Hair follicle dermal papilla cell (primary cell): ENCODE results near the gene SHLD3. TPM values are rescaled to one million over a fixed set of nuclear protein-coding genes. Genes with fewer than 3 reads are reported as not detected.

Experiments
- small RNA-seq: library from RNA; depleted of rRNA; stranded (forward); fragments of <200 nt; gene quantifications from one replicate; pipeline ENCODE3, GENCODE V24; 2012
- total RNA-seq: library from RNA; depleted of rRNA; stranded (reverse); fragments of >200 nt; gene quantifications from 2 replicates; pipeline ENCODE4 v1.2.3, GENCODE V29; 2012

The SHLD3 gene, protein sequence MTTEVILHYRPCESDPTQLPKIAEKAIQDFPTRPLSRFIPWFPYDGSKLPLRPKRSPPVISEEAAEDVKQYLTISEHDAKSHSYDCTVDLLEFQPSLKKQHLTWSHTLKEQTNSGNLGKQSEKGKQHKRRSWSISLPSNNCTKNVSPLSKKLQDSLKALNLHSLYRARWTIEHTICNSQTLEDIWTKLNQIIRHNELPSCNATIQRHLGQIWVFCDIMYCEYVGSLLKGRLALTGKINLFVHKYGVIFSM
- total RNA-seq = 2.6 and 3.4 TPM in 2 replicates

DNA sequence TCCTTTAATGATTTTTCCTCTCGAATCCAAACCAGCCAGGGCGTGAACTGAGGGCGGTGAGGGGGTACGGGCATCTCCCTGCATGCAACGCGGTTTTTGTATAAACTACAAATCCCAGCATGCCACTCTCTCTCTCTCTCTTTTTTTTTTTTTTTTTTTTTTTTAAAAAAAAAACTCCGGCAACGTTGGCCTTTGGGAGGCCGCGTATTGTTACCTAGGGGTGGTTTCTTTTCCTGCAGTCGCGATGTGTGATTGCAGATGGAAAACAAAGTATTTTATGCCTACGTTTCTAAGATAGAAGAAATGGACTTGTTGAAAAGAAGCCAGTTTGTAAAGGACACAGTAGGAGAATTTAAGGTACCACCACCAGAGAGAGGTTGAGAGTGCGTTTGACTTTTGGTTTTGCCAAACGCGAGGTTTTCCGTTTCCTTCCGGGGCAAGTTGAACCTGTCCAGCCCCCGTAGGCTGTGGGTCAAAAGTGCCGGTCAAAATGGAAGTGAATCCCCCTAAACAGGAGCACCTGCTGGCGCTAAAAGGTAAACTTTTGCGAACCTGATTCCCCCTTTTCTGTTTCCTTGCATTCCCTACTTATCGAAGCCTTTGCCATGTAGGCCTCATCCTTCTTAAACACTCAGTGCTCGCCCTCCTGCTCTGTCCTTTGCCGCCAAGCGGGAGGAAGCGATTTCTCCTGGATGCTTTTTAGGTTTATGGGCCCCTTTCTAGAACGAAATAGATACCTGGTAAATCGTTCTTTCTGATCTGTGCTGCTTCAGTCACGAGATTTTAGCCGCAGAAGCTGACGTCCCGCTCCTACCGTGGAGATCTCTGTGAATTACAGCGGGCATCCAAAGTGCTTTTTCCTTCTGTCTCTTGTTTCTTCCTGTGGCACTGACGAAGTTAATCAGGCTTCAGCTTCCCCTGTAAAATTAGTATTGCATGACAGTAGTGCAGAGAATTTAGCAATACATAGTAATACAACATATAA is at the start of gene SHLD3, which contains the start of gene TRAPPC13:
TSS of gene SHLD3 (plus strand) at position 457 of the 985 bp plus-strand sequence. CDS start 4,561 bp downstream, outside the sequence.
TSS of gene TRAPPC13 (plus strand) at position 457 of the 985 bp plus-strand sequence. CDS start at position 491, 34 bp downstream.

DNA sequence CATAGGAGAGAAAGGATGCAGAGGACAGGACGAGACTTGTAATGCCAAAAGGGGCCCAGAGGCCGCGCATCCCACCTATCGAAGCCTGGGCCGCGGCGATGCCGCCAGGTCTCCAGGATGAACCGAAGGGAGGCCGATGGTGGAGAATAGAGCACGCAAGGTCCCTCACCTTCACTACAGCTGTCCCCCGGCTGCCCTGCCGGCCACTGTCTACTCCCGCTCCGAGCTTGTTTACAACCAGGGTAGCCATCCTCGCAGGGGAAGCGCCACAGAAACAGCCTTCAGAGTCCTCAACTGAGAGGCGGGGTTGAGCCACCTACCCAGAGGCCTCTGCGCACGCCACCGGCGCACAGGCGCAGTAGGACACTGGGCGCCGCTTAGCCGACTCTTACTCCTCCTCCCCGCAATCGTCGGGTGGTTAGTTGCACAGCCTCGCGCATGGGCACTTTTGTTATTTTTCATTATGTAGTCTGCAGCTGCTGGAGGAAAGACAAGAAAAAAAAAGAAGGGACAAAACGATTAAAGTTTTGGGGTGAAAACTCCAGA is 729 bp upstream of the SHLD3 start, which contains the start of gene TRIM23:
TSS of gene TRIM23 (minus strand) at position 309 of the 546 bp plus-strand sequence. CDS start at position 250, 59 bp downstream.

Small RNA genes lying within 50 kb of the gene (small RNA-seq; reads per million reads assigned to genes)
- gene RNU6-540P = not detected

Other genes with a start within 250 kb of the SHLD3 start
- gene ADAMTS6, start 143.1 kb upstream of the SHLD3 start, total RNA-seq = 109 and 117 TPM in 2 replicates
- gene CENPK, start 61.9 kb upstream of the SHLD3 start, total RNA-seq = 2.9 and 7.0 TPM in 2 replicates
- gene PPWD1, start 61.7 kb upstream of the SHLD3 start, total RNA-seq = 26.1 and 30.5 TPM in 2 replicates
- 18.8 and 23.5 TPM in 2 replicates for gene TRIM23, start 694 bp upstream of the SHLD3 start, total RNA-seq
- 22.1 and 26.0 TPM in 2 replicates for gene TRAPPC13, start within 50 bp of the SHLD3 start, total RNA-seq
- 29.3 and 30.2 TPM in 2 replicates for gene SGTB, start 97.1 kb downstream of the SHLD3 start, total RNA-seq
- gene NLN, start 97.2 kb downstream of the SHLD3 start, total RNA-seq = 28.2 and 36.8 TPM in 2 replicates